CD4-positive, alpha-beta memory T cell (primary cell): ENCODE measurements around the gene ANGPTL1. TPM values are rescaled to one million over a fixed set of nuclear protein-coding genes. Genes with fewer than 3 reads are reported as not detected.

Source experiments
- CTCF ChIA-PET: fragments of 350-600 bp; sonication (Branson Sonifier 250); formaldehyde crosslinking; loops from one replicate; lab custom pipeline; 2021; ENCODE audit warnings: inconsistent platforms; ENCODE audit not compliant: partially characterized antibody; lab: Charles Lee
- POLR2A ChIA-PET: fragments of 350-600 bp; sonication (Branson Sonifier 250); formaldehyde crosslinking; loops from one replicate; lab custom pipeline; 2021; ENCODE audit not compliant: partially characterized antibody; lab: Charles Lee
- DNase-seq, 5 donors: peaks; one replicate each; pipeline versions ENCODE4 v3.0.0 to v3.0.0-alpha.2; 2020 to 2022; ENCODE audit warnings: mixed read lengths in 1 of 5
- H3K27ac ChIP-seq: one replicate; pipeline ENCODE4 v1.7.0; 2013; ENCODE audit warnings: low read depth, low read length
- H3K27me3 ChIP-seq: 2 replicates; pipeline ENCODE4 v1.7.0; 2013; ENCODE audit warnings: mild to moderate bottlenecking, low read length, moderate library complexity; ENCODE audit not compliant: insufficient read depth
- H3K36me3 ChIP-seq: 2 replicates; pipeline ENCODE4 v1.7.0; 2013; ENCODE audit warnings: mild to moderate bottlenecking, low read length, moderate library complexity; ENCODE audit not compliant: insufficient read depth
- H3K4me1 ChIP-seq: 2 replicates; pipeline ENCODE4 v1.7.0; 2013; ENCODE audit warnings: mild to moderate bottlenecking, low read length, moderate library complexity; ENCODE audit not compliant: insufficient read depth
- H3K4me3 ChIP-seq, 2 donors: one replicate each; pipeline ENCODE4 v1.7.0; 2013; ENCODE audit warnings: low read length in 2 of 2, mild to moderate bottlenecking in 1 of 2
- H3K9me3 ChIP-seq, 2 donors: one replicate each; pipeline ENCODE4 v1.7.0; 2013; ENCODE audit warnings: low read length in 2 of 2, control low read depth in 1 of 2; ENCODE audit not compliant: control insufficient read depth in 1 of 2
- H3K27ac Mint-ChIP-seq, 7 donors: one replicate each; pipeline ENCODE4 v1.8.0; 2020 to 2021; ENCODE audit warnings: mixed read lengths in 7 of 7, mild to moderate bottlenecking in 6 of 7, inconsistent platforms in 3 of 7, moderate library complexity in 3 of 7
- H3K27me3 Mint-ChIP-seq, 2 donors: one replicate each; pipeline ENCODE4 v1.8.0; 2020 to 2021; ENCODE audit warnings: mixed read lengths in 2 of 2
- H3K36me3 Mint-ChIP-seq, 2 donors: one replicate each; pipeline ENCODE4 v1.8.0; 2020 to 2021; ENCODE audit warnings: mixed read lengths in 2 of 2, inconsistent platforms in 1 of 2, mild to moderate bottlenecking in 1 of 2
- H3K4me1 Mint-ChIP-seq, 4 donors: one replicate each; pipeline ENCODE4 v1.8.0; 2020 to 2021; ENCODE audit warnings: mixed read lengths in 4 of 4, mild to moderate bottlenecking in 1 of 4
- H3K4me3 Mint-ChIP-seq, 8 donors: one replicate each; pipeline ENCODE4 v1.8.0; 2020 to 2021; ENCODE audit warnings: mixed read lengths in 8 of 8, mild to moderate bottlenecking in 7 of 8, moderate library complexity in 6 of 8, inconsistent platforms in 3 of 8
- H3K9me3 Mint-ChIP-seq, 8 donors: one replicate each; pipeline ENCODE4 v1.8.0; 2020 to 2021; ENCODE audit warnings: mixed read lengths in 8 of 8, mild to moderate bottlenecking in 5 of 8, inconsistent platforms in 3 of 8, moderate library complexity in 1 of 8
- intact Hi-C: fragments of 100-400 bp; cut with micrococcal nuclease; formaldehyde crosslinking; loops from one replicate; pipeline ENCODE4 v1.15.1; 2023
- polyA plus RNA-seq, 2 donors: library from polyadenylated mRNA; unstranded; fragments of 300-500 nt; fragmentation: Illumina TruSeq; gene quantifications; one replicate each; pipeline ENCODE4 v1.2.3, GENCODE V29; 2021
- total RNA-seq, 2 experiments: library from RNA; stranded (reverse); gene quantifications; one replicate each; pipeline ENCODE4 v1.2.3, GENCODE V29; 2021

ANGPTL1 gene
- total and polyA plus RNA-seq, 4 experiments from 2014 or later: not detected

DNA sequence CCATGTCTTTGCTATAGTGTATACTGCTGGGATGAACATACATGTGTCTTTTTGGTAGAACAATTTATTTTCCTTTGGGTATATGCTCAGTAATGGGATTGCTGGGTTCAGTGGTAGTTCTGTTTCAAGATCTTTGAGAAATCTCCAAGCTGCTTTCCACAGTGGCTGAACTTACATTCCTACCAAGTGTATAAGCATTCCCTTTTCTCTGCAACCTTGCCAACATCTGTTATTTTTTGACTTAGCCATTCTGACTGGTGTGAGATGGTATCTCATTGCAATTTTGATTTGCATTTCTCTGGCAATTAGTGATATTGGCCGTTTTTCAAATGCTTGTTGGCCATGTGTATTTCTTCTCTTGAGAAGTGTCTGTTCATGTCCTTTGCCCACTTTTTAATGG is 37.5 kb upstream of the ANGPTL1 start:
- Mint-ChIP-seq H3K27ac (no peak overlapping the region), H3K9me3 (peaks cover 0 to 8% (median 0%) of the 10 kb centered on the region in 8 donors), H3K4me1 (no peaks in the 10 kb centered on the region), H3K4me3 (no peak overlapping the region), H3K36me3 (peaks cover 27 to 35% of the 10 kb centered on the region in 2 donors), H3K27me3 (peaks cover 0 to 4% of the 10 kb centered on the region in 2 donors)
- intact Hi-C loops: no loop called here
- no peaks in the 10 kb centered on the region for H3K4me1 ChIP-seq
- DNase-seq: no peak
- POLR2A ChIA-PET: no interaction called here
- CTCF ChIA-PET: no interaction called here
- no peak overlapping the region for H3K27ac ChIP-seq
- no peak overlapping the region for H3K4me3 ChIP-seq
- no peaks in the 10 kb centered on the region for H3K36me3 ChIP-seq
- H3K9me3 ChIP-seq: no peaks in the 10 kb centered on the region
- H3K27me3 ChIP-seq: no peaks in the 10 kb centered on the region

DNA sequence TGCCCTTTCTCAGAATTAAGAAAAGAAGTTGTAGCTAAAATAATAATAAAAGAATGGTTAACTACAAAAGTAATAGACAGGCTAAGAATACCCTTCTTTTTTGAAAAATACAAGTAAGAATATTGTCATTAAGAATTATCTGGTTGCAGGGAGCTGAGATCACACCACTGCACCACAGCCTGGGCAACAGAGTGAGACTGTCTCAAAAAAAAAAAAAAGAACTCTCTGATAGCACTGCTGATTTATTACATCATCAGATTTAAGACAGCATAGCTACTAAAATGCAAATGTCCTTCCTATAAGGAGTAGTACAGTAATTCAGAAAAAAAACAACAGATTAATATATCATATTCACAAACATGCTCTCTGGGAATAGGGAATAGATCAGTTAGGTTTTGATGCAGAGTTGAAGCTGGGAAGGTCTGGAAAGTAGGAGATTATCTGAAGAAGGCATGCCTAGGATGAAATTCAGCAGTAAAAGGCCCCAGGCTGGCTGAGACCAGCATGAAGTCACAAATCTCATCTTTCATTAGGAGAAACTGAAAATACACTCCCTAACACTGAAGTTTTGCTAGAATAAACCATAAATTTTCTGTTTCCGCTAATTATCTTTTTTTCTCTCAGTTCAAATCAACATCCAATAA is 30.7 kb upstream of the ANGPTL1 start:
- Histone ChIP-seq H3K36me3 (no peaks in the 10 kb centered on the region), H3K27me3 (no peaks in the 10 kb centered on the region), H3K4me3 (no peak overlapping the region), H3K4me1 (peaks cover 5% of the 10 kb centered on the region), H3K9me3 (no peaks in the 10 kb centered on the region), H3K27ac (no peak overlapping the region)
- H3K4me1 Mint-ChIP-seq: peaks cover 4 to 14% (median 8%) of the 10 kb centered on the region in 4 donors
- peaks cover 0 to 8% (median 0%) of the 10 kb centered on the region in 8 donors for H3K9me3 Mint-ChIP-seq
- DNase-seq: no peak
- H3K36me3 Mint-ChIP-seq: peaks cover 11 to 20% of the 10 kb centered on the region in 2 donors
- H3K4me3 Mint-ChIP-seq: no peak overlapping the region
- intact Hi-C loops: no loop called here
- H3K27me3 Mint-ChIP-seq: no peaks in the 10 kb centered on the region
- H3K27ac Mint-ChIP-seq: no peak overlapping the region
- POLR2A ChIA-PET: no interaction called here
- CTCF ChIA-PET: interaction anchor here (1.0 kb wide), 1 partner anchor 9 kb away, joined by 3 read pairs; no protein-coding TSS in a partner anchor

- peak in 1 of 5 donors; percentile 1 for DNase-seq
- peak overlapping the region in 6 of 8 donors; percentile 4 to 68 (median 44) for H3K4me3 Mint-ChIP-seq
- ChIA-PET CTCF (no interaction called here), POLR2A (no interaction called here)
- H3K27ac Mint-ChIP-seq: peak overlapping the region in 3 of 7 donors; percentile 13 to 63 (median 45)
- Histone ChIP-seq H3K4me1 (peaks cover 5% of the 10 kb centered on the region), H3K4me3 (no peak overlapping the region), H3K36me3 (no peaks in the 10 kb centered on the region), H3K27ac (no peak overlapping the region), H3K9me3 (no peaks in the 10 kb centered on the region), H3K27me3 (no peaks in the 10 kb centered on the region)
- H3K27me3 Mint-ChIP-seq: peaks cover 0 to 1% of the 10 kb centered on the region in 2 donors
- intact Hi-C loops: no loop called here
- peaks cover 16 to 32% of the 10 kb centered on the region in 2 donors for H3K36me3 Mint-ChIP-seq
- H3K4me1 Mint-ChIP-seq: peaks cover 4 to 14% (median 8%) of the 10 kb centered on the region in 4 donors
- peaks cover 4 to 17% (median 7%) of the 10 kb centered on the region in 8 donors for H3K9me3 Mint-ChIP-seq
These were observed 28.5 kb upstream of the ANGPTL1 start for GRCh38 chr1:178899402-178899801.

DNA sequence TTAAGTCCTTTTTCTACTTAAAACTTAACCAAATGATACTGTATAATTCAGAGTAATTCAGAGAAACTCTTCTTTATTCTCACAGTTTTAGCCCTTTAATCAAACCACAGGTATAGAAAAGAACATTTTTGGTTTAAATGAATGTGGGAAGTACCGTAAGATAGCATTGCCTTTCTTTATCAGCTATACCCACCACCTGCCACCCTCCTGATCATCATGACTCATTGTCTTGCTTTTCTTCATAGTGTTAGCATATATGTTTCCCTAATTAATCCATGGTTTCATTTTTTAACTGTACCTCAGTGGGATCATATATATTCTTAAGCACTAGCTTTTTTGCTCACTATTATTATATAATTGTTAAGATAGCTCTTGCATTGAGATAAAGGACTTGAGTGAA is 27.5 kb upstream of the ANGPTL1 start:
- peaks cover 5% of the 10 kb centered on the region for H3K4me1 ChIP-seq
- H3K27ac Mint-ChIP-seq: no peak overlapping the region
- no peak overlapping the region for H3K4me3 Mint-ChIP-seq
- H3K27ac ChIP-seq: no peak overlapping the region
- peaks cover 0 to 9% (median 7%) of the 10 kb centered on the region in 8 donors for H3K9me3 Mint-ChIP-seq
- no peak overlapping the region for H3K4me3 ChIP-seq
- ChIA-PET POLR2A (no interaction called here), CTCF (no interaction called here)
- intact Hi-C loops: no loop called here
- peaks cover 4 to 14% (median 8%) of the 10 kb centered on the region in 4 donors for H3K4me1 Mint-ChIP-seq
- DNase-seq: no peak
- peaks cover 15 to 28% of the 10 kb centered on the region in 2 donors for H3K36me3 Mint-ChIP-seq
- no peaks in the 10 kb centered on the region for H3K36me3 ChIP-seq
- peaks cover 0 to 1% of the 10 kb centered on the region in 2 donors for H3K27me3 Mint-ChIP-seq
- no peaks in the 10 kb centered on the region for H3K27me3 ChIP-seq
- H3K9me3 ChIP-seq: no peaks in the 10 kb centered on the region

- Histone ChIP-seq H3K27ac (no peak overlapping the region), H3K9me3 (no peaks in the 10 kb centered on the region), H3K4me3 (no peak overlapping the region), H3K4me1 (peaks cover 5% of the 10 kb centered on the region), H3K27me3 (no peaks in the 10 kb centered on the region), H3K36me3 (no peaks in the 10 kb centered on the region)
- Mint-ChIP-seq H3K27me3 (peaks cover 0 to 1% of the 10 kb centered on the region in 2 donors), H3K4me1 (peaks cover 4 to 14% (median 8%) of the 10 kb centered on the region in 4 donors), H3K27ac (no peak overlapping the region), H3K4me3 (no peak overlapping the region), H3K9me3 (peaks cover 0 to 9% (median 7%) of the 10 kb centered on the region in 8 donors), H3K36me3 (peaks cover 13 to 22% of the 10 kb centered on the region in 2 donors)
- ChIA-PET POLR2A (no interaction called here), CTCF (no interaction called here)
- no peak for DNase-seq
- intact Hi-C loops: no loop called here
These were observed 25.1 kb upstream of the ANGPTL1 start for GRCh38 chr1:178895928-178896327.

- no peaks in the 10 kb centered on the region for H3K4me1 ChIP-seq
- no peak overlapping the region for H3K27ac ChIP-seq
- H3K4me3 ChIP-seq: no peak overlapping the region
- H3K36me3 Mint-ChIP-seq: peaks cover 8 to 10% of the 10 kb centered on the region in 2 donors
- no peak for DNase-seq
- H3K27me3 ChIP-seq: no peaks in the 10 kb centered on the region
- no peaks in the 10 kb centered on the region for H3K36me3 ChIP-seq
- H3K9me3 Mint-ChIP-seq: no peaks in the 10 kb centered on the region
- ChIA-PET CTCF (no interaction called here), POLR2A (no interaction called here)
- no peaks in the 10 kb centered on the region for H3K27me3 Mint-ChIP-seq
- no peaks in the 10 kb centered on the region for H3K9me3 ChIP-seq
- peak overlapping the region in 1 of 7 donors; percentile 11 for H3K27ac Mint-ChIP-seq
- H3K4me3 Mint-ChIP-seq: no peak overlapping the region
- H3K4me1 Mint-ChIP-seq: no peaks in the 10 kb centered on the region
- intact Hi-C loops: no loop called here
These were observed 15.7 kb upstream of the ANGPTL1 start for GRCh38 chr1:178886551-178886950.

DNA sequence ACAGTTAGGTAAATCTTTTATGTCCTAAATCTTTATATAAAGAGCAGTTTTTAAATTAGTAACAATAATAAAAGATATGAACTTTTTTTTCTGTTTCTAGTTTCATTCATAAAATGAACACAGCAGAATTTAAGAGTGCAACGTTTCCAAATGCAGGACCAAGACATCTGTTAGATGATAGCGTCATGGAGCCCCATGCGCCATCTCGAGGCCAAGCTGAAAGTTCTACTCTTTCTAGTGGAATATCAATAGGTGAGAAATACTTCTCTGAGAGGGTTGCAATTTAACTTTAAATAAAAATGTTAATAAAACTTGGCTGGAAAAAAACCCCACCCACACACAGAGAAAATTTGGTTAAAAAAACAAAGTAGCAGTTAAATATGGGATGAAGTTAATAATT is 15.0 kb upstream of the ANGPTL1 start:
- H3K27ac Mint-ChIP-seq: peak overlapping the region in 2 of 7 donors; percentile 3 to 24
- intact Hi-C loops: no loop called here

More for the DNA sequence above, 15.0 kb upstream of the ANGPTL1 start:
- no peak overlapping the region for H3K4me3 Mint-ChIP-seq
- Histone ChIP-seq H3K36me3 (no peaks in the 10 kb centered on the region), H3K4me1 (no peaks in the 10 kb centered on the region), H3K27me3 (no peaks in the 10 kb centered on the region), H3K27ac (no peak overlapping the region), H3K4me3 (no peak overlapping the region), H3K9me3 (no peaks in the 10 kb centered on the region)
- peaks cover 8 to 10% of the 10 kb centered on the region in 2 donors for H3K36me3 Mint-ChIP-seq
- H3K9me3 Mint-ChIP-seq: no peaks in the 10 kb centered on the region
- ChIA-PET CTCF (no interaction called here), POLR2A (no interaction called here)
- H3K27me3 Mint-ChIP-seq: peaks cover 0 to 1% of the 10 kb centered on the region in 2 donors
- H3K4me1 Mint-ChIP-seq: no peaks in the 10 kb centered on the region
- DNase-seq: no peak
